ENCODE data around the gene NBPF1.
"Not testable (repeated sequence)": the region's sequence is repeated elsewhere in the genome, so short reads cannot be mapped to it uniquely, and the experiment has no call there.

The NBPF1 gene

GRCh38 chr1:16561035-16561434 lies 52.3 kb downstream of the NBPF1 start:
- not testable (repeated sequence) for H3K9me3 ChIP-seq (ENCODE audit: control insufficient read depth, low read length); H3K4me3 ChIP-seq (ENCODE audit: insufficient read depth, low read depth, low read length); H3K27ac ChIP-seq (ENCODE audit: insufficient read depth, low read depth, low read length, poor library complexity, severe bottlenecking); H3K27me3 ChIP-seq (ENCODE audit: control insufficient read depth, insufficient read depth, low read length, poor library complexity, severe bottlenecking); H3K4me1 ChIP-seq (ENCODE audit: control insufficient read depth, insufficient read depth, low read length); H3K36me3 ChIP-seq (ENCODE audit: control insufficient read depth, insufficient read depth, low read length)
- no CpG with 5 or more reads among the region's 4 CpGs for WGBS, 2 experiments

DNA sequence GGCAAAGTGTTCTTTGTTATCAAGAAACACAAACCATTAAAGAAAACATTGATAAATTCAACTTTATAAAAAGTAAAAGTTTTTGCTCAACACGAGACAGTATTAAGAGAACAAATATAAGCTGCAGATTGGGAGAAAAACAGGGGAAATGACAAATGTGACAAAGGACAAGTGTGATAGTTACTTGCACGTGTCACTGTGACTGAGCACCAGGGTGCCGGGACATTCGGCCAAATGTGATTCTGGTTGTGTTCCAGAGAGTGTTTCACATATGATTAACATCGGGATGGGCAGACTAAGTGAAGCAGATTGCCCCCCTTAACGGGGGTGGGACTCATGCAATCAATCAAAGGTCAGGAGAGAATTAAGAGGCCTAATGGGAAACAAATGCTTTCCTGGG lies 52.9 kb downstream of the NBPF1 start:
- H3K4me3 ChIP-seq (ENCODE audit: insufficient read depth, low read depth, low read length); H3K27ac ChIP-seq (ENCODE audit: insufficient read depth, low read depth, low read length, poor library complexity, severe bottlenecking); H3K36me3 ChIP-seq (ENCODE audit: control insufficient read depth, insufficient read depth, low read length); H3K27me3 ChIP-seq (ENCODE audit: control insufficient read depth, insufficient read depth, low read length, poor library complexity, severe bottlenecking); H3K4me1 ChIP-seq (ENCODE audit: control insufficient read depth, insufficient read depth, low read length); H3K9me3 ChIP-seq (ENCODE audit: control insufficient read depth, low read length): not testable (repeated sequence)
- WGBS, 2 experiments, result 87% methylated on average over 2 of the region's 6 CpGs

DNA sequence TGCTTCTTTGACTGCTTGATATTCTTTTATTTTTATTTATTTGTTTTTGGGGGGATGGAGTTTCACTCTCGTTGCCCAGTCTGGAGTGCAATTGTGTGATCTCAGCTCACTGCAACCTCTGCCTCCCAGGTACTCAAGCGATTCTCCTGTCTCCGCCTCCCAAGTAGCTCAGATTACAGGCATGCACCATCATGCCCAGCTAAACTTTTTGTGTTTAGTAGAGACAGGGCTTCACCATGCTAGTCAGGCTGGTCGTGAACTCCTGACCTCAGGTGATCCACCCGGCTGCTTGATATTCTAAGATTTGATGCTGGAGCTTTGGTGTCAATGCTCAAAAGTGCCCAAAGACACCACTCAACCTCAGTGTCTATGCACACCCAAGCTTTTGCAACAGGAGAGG lies 53.7 kb downstream of the NBPF1 start:
- not testable (repeated sequence) for H3K9me3 ChIP-seq (ENCODE audit: control insufficient read depth, low read length); H3K4me3 ChIP-seq (ENCODE audit: insufficient read depth, low read depth, low read length); H3K27me3 ChIP-seq (ENCODE audit: control insufficient read depth, insufficient read depth, low read length, poor library complexity, severe bottlenecking); H3K4me1 ChIP-seq (ENCODE audit: control insufficient read depth, insufficient read depth, low read length); H3K36me3 ChIP-seq (ENCODE audit: control insufficient read depth, insufficient read depth, low read length); H3K27ac ChIP-seq (ENCODE audit: insufficient read depth, low read depth, low read length, poor library complexity, severe bottlenecking)
- WGBS, 2 experiments, result no CpG with 5 or more reads among the region's 5 CpGs

DNA sequence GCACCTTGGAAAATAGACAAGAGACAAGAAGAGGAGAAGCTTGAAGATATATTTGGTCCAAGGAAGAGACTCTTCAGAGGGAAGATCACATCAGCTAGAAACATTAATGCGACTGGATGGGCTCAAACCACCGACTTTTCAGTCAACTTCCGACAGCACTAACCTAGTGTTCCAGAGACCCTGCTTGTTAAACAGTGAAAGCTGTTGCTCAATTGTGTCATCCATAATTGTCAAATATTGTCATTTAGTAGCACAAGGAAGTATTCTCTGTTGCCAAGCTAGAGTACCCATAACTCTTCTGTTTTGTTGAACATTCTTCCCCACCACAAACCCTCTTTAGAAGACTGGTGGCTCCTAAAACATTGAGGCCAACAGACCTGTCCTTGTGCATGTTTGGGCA lies 56.3 kb downstream of the NBPF1 start:
- not testable (repeated sequence) for H3K27me3 ChIP-seq (ENCODE audit: control insufficient read depth, insufficient read depth, low read length, poor library complexity, severe bottlenecking); H3K36me3 ChIP-seq (ENCODE audit: control insufficient read depth, insufficient read depth, low read length); H3K4me1 ChIP-seq (ENCODE audit: control insufficient read depth, insufficient read depth, low read length); H3K9me3 ChIP-seq (ENCODE audit: control insufficient read depth, low read length); H3K27ac ChIP-seq (ENCODE audit: insufficient read depth, low read depth, low read length, poor library complexity, severe bottlenecking); H3K4me3 ChIP-seq (ENCODE audit: insufficient read depth, low read depth, low read length)
- WGBS, 2 experiments, result no CpG with 5 or more reads among the region's 3 CpGs

GRCh38 chr1:16553244-16553643 lies 60.1 kb downstream of the NBPF1 start:
- H3K27me3 ChIP-seq (ENCODE audit: control insufficient read depth, insufficient read depth, low read length, poor library complexity, severe bottlenecking); H3K27ac ChIP-seq (ENCODE audit: insufficient read depth, low read depth, low read length, poor library complexity, severe bottlenecking); H3K4me1 ChIP-seq (ENCODE audit: control insufficient read depth, insufficient read depth, low read length); H3K36me3 ChIP-seq (ENCODE audit: control insufficient read depth, insufficient read depth, low read length); H3K9me3 ChIP-seq (ENCODE audit: control insufficient read depth, low read length); H3K4me3 ChIP-seq (ENCODE audit: insufficient read depth, low read depth, low read length): not testable (repeated sequence)
- WGBS, 2 experiments, result 96% methylated on average over 8 to 9 of the region's 11 CpGs

GRCh38 chr1:16550212-16550918 lies 63.0 kb downstream of the NBPF1 start:
- not testable (repeated sequence) for H3K4me3 ChIP-seq (ENCODE audit: insufficient read depth, low read depth, low read length); H3K27ac ChIP-seq (ENCODE audit: insufficient read depth, low read depth, low read length, poor library complexity, severe bottlenecking); H3K4me1 ChIP-seq (ENCODE audit: control insufficient read depth, insufficient read depth, low read length); H3K9me3 ChIP-seq (ENCODE audit: control insufficient read depth, low read length); H3K27me3 ChIP-seq (ENCODE audit: control insufficient read depth, insufficient read depth, low read length, poor library complexity, severe bottlenecking); H3K36me3 ChIP-seq (ENCODE audit: control insufficient read depth, insufficient read depth, low read length)
- WGBS, 2 experiments, result 71 to 100% methylated on average over 1 of the region's 1 CpG

DNA sequence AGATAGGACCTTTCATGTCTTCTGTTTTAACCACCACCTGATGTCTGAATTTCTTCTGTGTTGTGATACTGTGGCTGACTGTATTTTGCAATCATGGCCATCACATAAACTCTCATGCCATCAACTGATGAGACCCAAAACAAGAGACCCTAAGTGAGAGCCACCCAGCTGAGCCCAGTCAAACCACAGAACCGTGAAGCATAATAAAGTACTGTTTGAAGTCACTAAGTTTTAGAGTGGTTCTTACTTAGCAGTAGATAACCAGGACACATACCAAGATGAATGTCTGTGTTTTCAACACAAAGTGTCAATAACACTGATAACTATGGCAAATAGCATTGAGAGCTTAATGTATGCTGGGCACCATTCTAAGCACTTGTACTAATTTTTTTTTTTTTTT lies 63.8 kb downstream of the NBPF1 start:
- H3K36me3 ChIP-seq (ENCODE audit: control insufficient read depth, insufficient read depth, low read length); H3K27ac ChIP-seq (ENCODE audit: insufficient read depth, low read depth, low read length, poor library complexity, severe bottlenecking); H3K27me3 ChIP-seq (ENCODE audit: control insufficient read depth, insufficient read depth, low read length, poor library complexity, severe bottlenecking); H3K4me3 ChIP-seq (ENCODE audit: insufficient read depth, low read depth, low read length); H3K9me3 ChIP-seq (ENCODE audit: control insufficient read depth, low read length); H3K4me1 ChIP-seq (ENCODE audit: control insufficient read depth, insufficient read depth, low read length): not testable (repeated sequence)
- WGBS, 2 experiments, result 89% methylated on average over 1 of the region's 1 CpG

- H3K36me3 ChIP-seq (ENCODE audit: control insufficient read depth, insufficient read depth, low read length), result not testable (repeated sequence)
- WGBS, 2 experiments, result 47 to 50% methylated on average over 1 of the region's 41 CpGs
Observed at GRCh38 chr1:16547502-16548241, 65.7 kb downstream of the NBPF1 start.

DNA sequence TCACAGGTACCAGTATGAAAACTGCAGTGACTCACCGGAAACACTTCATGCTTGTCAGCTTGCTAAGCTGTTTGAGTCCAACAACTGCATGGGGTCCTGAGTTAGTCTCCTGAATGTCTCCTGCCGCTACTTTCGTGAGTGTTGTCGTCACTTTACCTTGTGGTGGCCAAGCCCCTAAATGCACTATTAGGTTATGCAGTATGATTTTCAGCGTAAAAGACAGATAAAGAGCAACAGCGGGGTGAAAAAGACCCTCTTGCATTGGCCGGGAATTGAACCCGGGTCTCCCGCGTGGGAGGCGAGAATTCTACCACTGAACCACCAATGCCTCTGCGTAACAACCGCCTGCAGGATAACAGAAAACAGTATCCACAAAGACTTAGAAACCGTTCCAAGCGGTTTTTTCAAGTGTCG lies 67.7 kb downstream of the NBPF1 start:
- H3K4me3 ChIP-seq (ENCODE audit: insufficient read depth, low read depth, low read length); H3K4me1 ChIP-seq (ENCODE audit: control insufficient read depth, insufficient read depth, low read length); H3K9me3 ChIP-seq (ENCODE audit: control insufficient read depth, low read length); H3K27ac ChIP-seq (ENCODE audit: insufficient read depth, low read depth, low read length, poor library complexity, severe bottlenecking); H3K27me3 ChIP-seq (ENCODE audit: control insufficient read depth, insufficient read depth, low read length, poor library complexity, severe bottlenecking); H3K36me3 ChIP-seq (ENCODE audit: control insufficient read depth, insufficient read depth, low read length): not testable (repeated sequence)
- WGBS, 2 experiments, result 9 to 13% methylated on average over 12 of the region's 16 CpGs

More at GRCh38 chr1:16547502-16548241, 65.7 kb downstream of the NBPF1 start:
- H3K27me3 ChIP-seq (ENCODE audit: control insufficient read depth, insufficient read depth, low read length, poor library complexity, severe bottlenecking); H3K27ac ChIP-seq (ENCODE audit: insufficient read depth, low read depth, low read length, poor library complexity, severe bottlenecking); H3K9me3 ChIP-seq (ENCODE audit: control insufficient read depth, low read length); H3K4me3 ChIP-seq (ENCODE audit: insufficient read depth, low read depth, low read length); H3K4me1 ChIP-seq (ENCODE audit: control insufficient read depth, insufficient read depth, low read length): not testable (repeated sequence)

DNA sequence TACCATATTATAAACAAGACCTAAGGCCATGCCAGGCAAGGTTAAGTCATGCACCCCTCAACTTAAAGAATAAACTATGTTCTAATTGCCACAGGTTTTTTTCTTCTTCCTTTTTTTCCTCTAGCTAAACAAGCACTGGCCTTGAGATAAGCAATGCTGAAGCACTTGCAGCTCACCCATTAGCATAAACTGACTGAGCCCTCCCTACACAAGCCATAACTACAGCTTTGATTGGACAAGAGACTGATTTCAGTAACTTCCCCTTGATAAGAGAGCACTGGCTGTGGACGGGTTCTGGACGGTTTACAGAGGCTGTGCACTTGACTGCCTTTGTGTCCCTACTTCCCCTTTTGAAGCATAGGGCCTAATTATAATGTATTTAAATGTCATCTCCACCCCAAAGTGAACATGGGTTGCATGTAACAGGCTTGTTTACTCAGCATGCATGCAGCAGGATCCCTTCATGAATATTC lies 72.9 kb downstream of the NBPF1 start:
- H3K27me3 ChIP-seq (ENCODE audit: control insufficient read depth, insufficient read depth, low read length, poor library complexity, severe bottlenecking), result peaks cover 16% of the 10 kb centered on the region
- not testable (repeated sequence) for H3K9me3 ChIP-seq (ENCODE audit: control insufficient read depth, low read length); H3K4me3 ChIP-seq (ENCODE audit: insufficient read depth, low read depth, low read length); H3K4me1 ChIP-seq (ENCODE audit: control insufficient read depth, insufficient read depth, low read length); H3K27ac ChIP-seq (ENCODE audit: insufficient read depth, low read depth, low read length, poor library complexity, severe bottlenecking); H3K36me3 ChIP-seq (ENCODE audit: control insufficient read depth, insufficient read depth, low read length)
- WGBS, 2 experiments, result no CpG with 5 or more reads among the region's 2 CpGs
